Measurements from ENCODE around the gene CDKN2AIP.

Gene CDKN2AIP

GRCh38 chr4:183483997-183484396 lies 39.6 kb downstream of the CDKN2AIP start:
- DNase-seq: no peak
- H3K4me3 ChIP-seq (ENCODE audit: low read depth, low read length): no peak overlapping the region
- no peak overlapping the region for H3K27ac ChIP-seq
- no peak for TF ChIP-seq CTCF (IDR thresholded peaks at IDR 0.05; ENCODE audit: low read depth, low read length, missing control alignments)
- H3K27me3 ChIP-seq (replicated peaks): no peaks in the 10 kb centered on the region
- no peaks in the 10 kb centered on the region for H3K36me3 ChIP-seq (replicated peaks)
- in situ Hi-C loops (cut with HindIII; ENCODE audit: low pct_ligation_motif_present, low sequenced_read_pairs): no loop called here

- no peak overlapping the region for H3K4me3 ChIP-seq (ENCODE audit: low read depth, low read length)
- TF ChIP-seq CTCF (IDR thresholded peaks at IDR 0.05; ENCODE audit: low read depth, low read length, missing control alignments): no peak
- DNase-seq: peak; percentile 39
- no peaks in the 10 kb centered on the region for H3K27me3 ChIP-seq (replicated peaks)
- no peak overlapping the region for H3K27ac ChIP-seq
- in situ Hi-C loops (cut with HindIII; ENCODE audit: low pct_ligation_motif_present, low sequenced_read_pairs): no loop called here
- H3K36me3 ChIP-seq (replicated peaks): no peaks in the 10 kb centered on the region
Observed at GRCh38 chr4:183485411-183486160, 41.1 kb downstream of the CDKN2AIP start.

GRCh38 chr4:183492791-183493222 lies 48.4 kb downstream of the CDKN2AIP start:
- peak; percentile 40 for DNase-seq
- Histone ChIP-seq H3K27ac (no peak overlapping the region), H3K27me3 (replicated peaks) (no peaks in the 10 kb centered on the region), H3K4me3 (ENCODE audit: low read depth, low read length) (no peak overlapping the region), H3K36me3 (replicated peaks) (no peaks in the 10 kb centered on the region)
- TF ChIP-seq CTCF (IDR thresholded peaks at IDR 0.05; ENCODE audit: low read depth, low read length, missing control alignments): no peak
- in situ Hi-C loops (cut with HindIII; ENCODE audit: low pct_ligation_motif_present, low sequenced_read_pairs): no loop called here

GRCh38 chr4:183493246-183493645 lies 48.8 kb downstream of the CDKN2AIP start:
- Histone ChIP-seq H3K36me3 (replicated peaks) (no peaks in the 10 kb centered on the region), H3K4me3 (ENCODE audit: low read depth, low read length) (no peak overlapping the region), H3K27me3 (replicated peaks) (no peaks in the 10 kb centered on the region), H3K27ac (no peak overlapping the region)
- no peak for DNase-seq
- in situ Hi-C loops (cut with HindIII; ENCODE audit: low pct_ligation_motif_present, low sequenced_read_pairs): no loop called here
- TF ChIP-seq CTCF (IDR thresholded peaks at IDR 0.05; ENCODE audit: low read depth, low read length, missing control alignments): no peak

- in situ Hi-C loops (cut with HindIII; ENCODE audit: low pct_ligation_motif_present, low sequenced_read_pairs): no loop called here
Observed at GRCh38 chr4:183495184-183495583, 50.7 kb downstream of the CDKN2AIP start.

More at GRCh38 chr4:183495184-183495583, 50.7 kb downstream of the CDKN2AIP start:
- H3K4me3 ChIP-seq (ENCODE audit: low read depth, low read length): no peak overlapping the region
- DNase-seq: no peak
- no peak for TF ChIP-seq CTCF (IDR thresholded peaks at IDR 0.05; ENCODE audit: low read depth, low read length, missing control alignments)
- no peak overlapping the region for H3K27ac ChIP-seq
- no peaks in the 10 kb centered on the region for H3K27me3 ChIP-seq (replicated peaks)
- no peaks in the 10 kb centered on the region for H3K36me3 ChIP-seq (replicated peaks)

Measured in brain microvascular endothelial cell (primary cell).